Liver (tissue), 9 donors: ENCODE data around the gene SYNDIG1. TPM values are rescaled to one million over a fixed set of nuclear protein-coding genes. Genes with fewer than 3 reads are reported as not detected.

ENCODE experiments used
- DNase-seq: peaks from one replicate; pipeline ENCODE4 v3.0.0-alpha.2; 2017; ENCODE audit warnings: low spot score
- H3K27ac ChIP-seq, 2 donors: one replicate each; pipeline ENCODE4 v1.7.0; 2013; ENCODE audit warnings: inconsistent platforms in 2 of 2, low read length in 2 of 2, control low read depth in 1 of 2, low read depth in 1 of 2, mild to moderate bottlenecking in 1 of 2
- H3K27me3 ChIP-seq, 4 donors: one replicate each; pipeline versions ENCODE4 v1.6.1 to v1.7.0; 2013; ENCODE audit warnings: low read length in 3 of 4, inconsistent platforms in 1 of 4, mild to moderate bottlenecking in 1 of 4, moderate library complexity in 1 of 4; ENCODE audit not compliant: control insufficient read depth in 4 of 4, insufficient read depth in 4 of 4
- H3K36me3 ChIP-seq, 4 donors: one replicate each; pipeline versions ENCODE4 v1.6.1 to v1.7.0; 2013; ENCODE audit warnings: low read length in 3 of 4, mild to moderate bottlenecking in 3 of 4, low read depth in 1 of 4, moderate library complexity in 1 of 4; ENCODE audit not compliant: control insufficient read depth in 4 of 4, insufficient read depth in 3 of 4
- H3K4me1 ChIP-seq, 4 donors: one replicate each; pipeline versions ENCODE4 v1.6.1 to v1.7.0; 2013; ENCODE audit warnings: low read length in 3 of 4, mild to moderate bottlenecking in 3 of 4, moderate library complexity in 1 of 4; ENCODE audit not compliant: control insufficient read depth in 4 of 4, insufficient read depth in 4 of 4
- H3K4me3 ChIP-seq, 3 donors: one replicate each; pipeline versions ENCODE4 v1.6.1 to v1.7.0; 2013; ENCODE audit warnings: low read length in 3 of 3, control low read depth in 1 of 3, low read depth in 1 of 3, mild to moderate bottlenecking in 1 of 3
- H3K9ac ChIP-seq, 2 donors: one replicate each; pipeline ENCODE4 v1.7.0; 2013; ENCODE audit warnings: low read length in 2 of 2, mild to moderate bottlenecking in 2 of 2, moderate library complexity in 2 of 2, control low read depth in 1 of 2, low read depth in 1 of 2
- H3K9me3 ChIP-seq, 4 donors: one replicate each; pipeline versions ENCODE4 v1.6.1 to v1.7.0; 2013; ENCODE audit warnings: low read length in 3 of 4; ENCODE audit not compliant: control insufficient read depth in 4 of 4
- ATF3 ChIP-seq: IDR thresholded peaks from 2 replicates; pipeline ENCODE4 v1.6.1; 2016; ENCODE audit warnings: antibody characterized with exemption
- CTCF ChIP-seq: fragments of 150-350 bp; IDR thresholded peaks from 2 replicates; pipeline ENCODE4 v1.5.1; 2017; ENCODE audit warnings: improper control_type of control experiment, low read depth, low read length; ENCODE audit not compliant: missing input control
- EGR1 ChIP-seq, 2 donors: IDR thresholded peaks; 2 replicates each; pipeline ENCODE4 v1.6.1; 2016 to 2018; ENCODE audit warnings: antibody characterized with exemption in 2 of 2, low read depth in 2 of 2
- FOXA2 ChIP-seq: IDR thresholded peaks from 2 replicates; pipeline ENCODE4 v1.6.1; 2016; ENCODE audit warnings: antibody characterized with exemption
- GABPA ChIP-seq, 2 donors: IDR thresholded peaks in 1 of 2; conservative IDR thresholded peaks in 1 of 2; 2 replicates each; pipeline ENCODE4 v1.6.1; 2016; ENCODE audit warnings: antibody characterized with exemption in 2 of 2, mild to moderate bottlenecking in 1 of 2, moderate library complexity in 1 of 2
- HNF4A ChIP-seq, 2 donors: conservative IDR thresholded peaks; 2 replicates each; pipeline ENCODE4 v1.6.1; 2016; ENCODE audit warnings: antibody characterized with exemption in 2 of 2, mild to moderate bottlenecking in 2 of 2
- HNF4G ChIP-seq: IDR thresholded peaks from 2 replicates; pipeline ENCODE4 v1.6.1; 2016; ENCODE audit warnings: antibody characterized with exemption
- JUND ChIP-seq, 2 donors: IDR thresholded peaks; 2 replicates each; pipeline ENCODE4 v1.6.1; 2016; ENCODE audit warnings: antibody characterized with exemption in 2 of 2
- MAX ChIP-seq: IDR thresholded peaks from 2 replicates; pipeline ENCODE4 v1.6.1; 2016; ENCODE audit warnings: antibody characterized with exemption
- NR2F2 ChIP-seq: IDR thresholded peaks from 2 replicates; pipeline ENCODE4 v1.6.1; 2016; ENCODE audit warnings: antibody characterized with exemption
- RAD21 ChIP-seq, 2 donors: IDR thresholded peaks; 2 replicates each; pipeline ENCODE4 v1.6.1; 2016; ENCODE audit warnings: antibody characterized with exemption in 2 of 2, mild to moderate bottlenecking in 2 of 2
- REST ChIP-seq: IDR thresholded peaks from 2 replicates; pipeline ENCODE4 v1.6.1; 2016; ENCODE audit warnings: antibody characterized with exemption, mild to moderate bottlenecking
- RXRA ChIP-seq, 2 donors: IDR thresholded peaks; 2 replicates each; pipeline ENCODE4 v1.6.1; 2017 to 2018; ENCODE audit warnings: antibody characterized with exemption in 2 of 2, mild to moderate bottlenecking in 1 of 2
- SP1 ChIP-seq: IDR thresholded peaks from 2 replicates; pipeline ENCODE4 v1.6.1; 2018; ENCODE audit warnings: antibody characterized with exemption, mild to moderate bottlenecking
- TAF1 ChIP-seq: conservative IDR thresholded peaks from 2 replicates; pipeline ENCODE4 v1.6.1; 2016; ENCODE audit warnings: antibody characterized with exemption, mild to moderate bottlenecking
- YY1 ChIP-seq: IDR thresholded peaks from 2 replicates; pipeline ENCODE4 v1.6.1; 2016; ENCODE audit warnings: antibody characterized with exemption, mild to moderate bottlenecking
- ZBTB33 ChIP-seq: IDR thresholded peaks from 2 replicates; pipeline ENCODE4 v1.6.1; 2016; ENCODE audit warnings: antibody characterized with exemption
- WGBS: extraction: QIAGEN DNeasy Blood & Tissue Kit; methylation state at CpG from one replicate; pipeline ENCODE4 v1.1.7; 2013; 5-methylcytosine and 5-hydroxymethylcytosine counted together
- polyA plus RNA-seq, 2 donors: library from polyadenylated mRNA; stranded (reverse) in 1 of 2; unstranded in 1 of 2; fragments of 200-250 nt in 1 of 2; fragments of >200 nt in 1 of 2; fragmentation: Nextera tagmentation in 1 of 2; extraction: Ambion mirVana in 1 of 2; gene quantifications; one replicate each; pipeline versions ENCODE4 v1.2.1 to v1.2.3, GENCODE V29; 2013 to 2015
- total RNA-seq, 2 donors: library from RNA; depleted of rRNA; stranded (reverse); fragments of >200 nt; gene quantifications; one replicate each; pipeline ENCODE4 v1.2.3, GENCODE V29; 2014
- donor health status: healthy.
- donor health status: healthy.
- donor health status: healthy.
- donor health status: healthy.
- donor health status: healthy.

The SYNDIG1 gene
- total and polyA plus RNA-seq, 4 donors = 0.05 to 0.08 TPM; not detected in 2

- H3K27ac ChIP-seq = no peak overlapping the region
- no peak overlapping the region for H3K4me3 ChIP-seq
- H3K9ac ChIP-seq = no peak overlapping the region
- H3K36me3 ChIP-seq = no peaks in the 10 kb centered on the region
- TF ChIP-seq EGR1 (IDR thresholded peaks at IDR 0.05; ENCODE audit: low read depth in 2 of 2) (no peak), JUND (IDR thresholded peaks at IDR 0.05) (no peak), TAF1 (no peak), GABPA (IDR thresholded peaks at IDR 0.05 in 1 of 2, conservative IDR thresholded peaks at IDR 0.05 in 1 of 2) (no peak), SP1 (no peak), CTCF (no peak), FOXA2 (no peak), HNF4G (no peak), RAD21 (IDR thresholded peaks at IDR 0.05) (no peak)
- no peak for DNase-seq
- H3K4me1 ChIP-seq = no peaks in the 10 kb centered on the region
- H3K9me3 ChIP-seq = no peaks in the 10 kb centered on the region
- WGBS = 61% methylated on average over 9 of the region's 9 CpGs
- peaks cover 0 to 6% (median 2%) of the 10 kb centered on the region in 4 donors for H3K27me3 ChIP-seq
Measured at GRCh38 chr20:24608926-24609667, 139.7 kb downstream of the SYNDIG1 start.

- Histone ChIP-seq H3K9me3 (no peaks in the 10 kb centered on the region), H3K36me3 (no peaks in the 10 kb centered on the region), H3K4me3 (no peak overlapping the region), H3K27me3 (peaks cover 0 to 6% (median 1%) of the 10 kb centered on the region in 4 donors), H3K9ac (no peak overlapping the region), H3K4me1 (no peaks in the 10 kb centered on the region), H3K27ac (no peak overlapping the region)
- no peak for TF ChIP-seq NR2F2
- TF ChIP-seq SP1 = no peak
- TF ChIP-seq ATF3 = no peak
- no peak for TF ChIP-seq JUND (IDR thresholded peaks at IDR 0.05)
- no peak for TF ChIP-seq HNF4G
- no peak for TF ChIP-seq ZBTB33
- no peak for TF ChIP-seq GABPA (IDR thresholded peaks at IDR 0.05 in 1 of 2, conservative IDR thresholded peaks at IDR 0.05 in 1 of 2)
- no peak for TF ChIP-seq YY1
- TF ChIP-seq EGR1 (IDR thresholded peaks at IDR 0.05; ENCODE audit: low read depth in 2 of 2) = no peak
- no peak for TF ChIP-seq FOXA2
- TF ChIP-seq CTCF = no peak
- TF ChIP-seq HNF4A (conservative IDR thresholded peaks at IDR 0.05) = no peak
- no peak for TF ChIP-seq RXRA (IDR thresholded peaks at IDR 0.05)
- no peak for TF ChIP-seq REST
- TF ChIP-seq MAX = no peak
- no peak for TF ChIP-seq RAD21 (IDR thresholded peaks at IDR 0.05)
- WGBS = 50% methylated on average over 2 of the region's 2 CpGs
- DNase-seq = no peak
Measured at GRCh38 chr20:24609757-24610156, 140.3 kb downstream of the SYNDIG1 start.
